Epithelial cell of proximal tubule (primary cell): Measurements from ENCODE around the gene DCST2. TPM values are rescaled to one million over a fixed set of nuclear protein-coding genes. Genes with fewer than 3 reads are reported as not detected.

ENCODE experiments used
- DNase-seq: peaks from one replicate; pipeline ENCODE4 v3.0.0-alpha.2; 2011; ENCODE audit warnings: low read depth
- H3K4me3 ChIP-seq: 2 replicates; pipeline ENCODE4 v1.5.1; 2011; ENCODE audit warnings: low read depth, mild to moderate bottlenecking, low read length
- CTCF ChIP-seq: conservative IDR thresholded peaks from 2 replicates; pipeline ENCODE4 v1.5.1; 2012; ENCODE audit warnings: low read depth, mild to moderate bottlenecking, low read length
- total RNA-seq: library from RNA; depleted of rRNA; stranded (reverse); fragments of >200 nt; gene quantifications from 2 replicates; pipeline ENCODE4 v1.2.3, GENCODE V29; 2015

DCST2 gene
- total RNA-seq, 1 donor from 2014 or later, result 0.12 TPM

- no peak for DNase-seq
- TF ChIP-seq CTCF, result peak; percentile 65
- peak overlapping the region; percentile 93 for H3K4me3 ChIP-seq
These were observed 29.3 kb upstream of the DCST2 start for GRCh38 chr1:155062702-155063411.

- no peak for TF ChIP-seq CTCF
- no peak overlapping the region for H3K4me3 ChIP-seq
- no peak for DNase-seq
These were observed 28.6 kb upstream of the DCST2 start for GRCh38 chr1:155062151-155062686.

GRCh38 chr1:155061381-155062150, 28.0 kb upstream of the DCST2 start:
- H3K4me3 ChIP-seq, result no peak overlapping the region
- DNase-seq, result no peak

GRCh38 chr1:155060736-155061135, 27.2 kb upstream of the DCST2 start:
- no peak overlapping the region for H3K4me3 ChIP-seq
- TF ChIP-seq CTCF, result no peak
- no peak for DNase-seq

More at GRCh38 chr1:155061381-155062150, 28.0 kb upstream of the DCST2 start:
- peak; percentile 98 for TF ChIP-seq CTCF

- H3K4me3 ChIP-seq, result no peak overlapping the region
- TF ChIP-seq CTCF, result peak; percentile 22
These were observed 24.2 kb upstream of the DCST2 start for GRCh38 chr1:155057788-155058211.

GRCh38 chr1:155057104-155057503, 23.5 kb upstream of the DCST2 start:
- TF ChIP-seq CTCF, result no peak
- H3K4me3 ChIP-seq, result no peak overlapping the region
- DNase-seq, result no peak

More at GRCh38 chr1:155057788-155058211, 24.2 kb upstream of the DCST2 start:
- no peak for DNase-seq
